H1 (cell line): Measurements from ENCODE around the gene DEK. TPM values are rescaled to one million over a fixed set of nuclear protein-coding genes. Genes with fewer than 3 reads are reported as not detected.

ENCODE experiments used
- ASH2L ChIP-seq: fragments of 200-600, 300-600 bp; sonication (generic); IDR thresholded peaks from one replicate; pipeline ENCODE4 v1.7.1; 2017; ENCODE audit warnings: low read length
- polyA plus RNA-seq, 7 experiments: library from polyadenylated mRNA; depleted of rRNA in 3 of 7; stranded (reverse) in 5 of 7; unstranded in 2 of 7; fragments of >200 nt in 5 of 7; fragments of 200-250 nt in 2 of 7; gene quantifications; 1 replicate in 5 of 7; 2 replicates in 1 of 7; 4 replicates in 1 of 7; pipeline versions ENCODE4 v1.2.1 to v1.2.3, GENCODE V29; 2011 to 2013; ENCODE audit warnings: missing spikeins in 2 of 7, mixed read lengths in 2 of 7
- total RNA-seq: library from RNA; stranded (reverse); fragmentation: NEBNext Ultra II Directional; extraction: Animal tissue kit (Norgen Biotek cat#: 25700); gene quantifications from 2 replicates; pipeline ENCODE4 v1.2.1, GENCODE V29; 2021

DEK gene
- total and polyA plus RNA-seq, 2 of the 8 experiments (the other 6 are each of a cell fraction or from before 2014, with no cell fraction given): 40.0 to 228 TPM

- no peak for TF ChIP-seq ASH2L
Observed at GRCh38 chr6:18279422-18279821, 15.1 kb upstream of the DEK start (continued).
